NB4 (cell line): ENCODE measurements around the gene TMEM135.

Experiments used
- TF ChIP-seq, protein P1 (sequence below): IDR thresholded peaks from one replicate; pipeline ENCODE4 v1.5.1; 2012; ENCODE audit warnings: low read depth, low read length
- TF ChIP-seq, protein P2 (sequence below): IDR thresholded peaks from 2 replicates; pipeline ENCODE4 v1.6.1; 2011; ENCODE audit warnings: low read depth, low read length

GRCh38 chr11:87347854-87348253, 310.1 kb downstream of the TMEM135 start:
- TF ChIP-seq, protein P1, sequence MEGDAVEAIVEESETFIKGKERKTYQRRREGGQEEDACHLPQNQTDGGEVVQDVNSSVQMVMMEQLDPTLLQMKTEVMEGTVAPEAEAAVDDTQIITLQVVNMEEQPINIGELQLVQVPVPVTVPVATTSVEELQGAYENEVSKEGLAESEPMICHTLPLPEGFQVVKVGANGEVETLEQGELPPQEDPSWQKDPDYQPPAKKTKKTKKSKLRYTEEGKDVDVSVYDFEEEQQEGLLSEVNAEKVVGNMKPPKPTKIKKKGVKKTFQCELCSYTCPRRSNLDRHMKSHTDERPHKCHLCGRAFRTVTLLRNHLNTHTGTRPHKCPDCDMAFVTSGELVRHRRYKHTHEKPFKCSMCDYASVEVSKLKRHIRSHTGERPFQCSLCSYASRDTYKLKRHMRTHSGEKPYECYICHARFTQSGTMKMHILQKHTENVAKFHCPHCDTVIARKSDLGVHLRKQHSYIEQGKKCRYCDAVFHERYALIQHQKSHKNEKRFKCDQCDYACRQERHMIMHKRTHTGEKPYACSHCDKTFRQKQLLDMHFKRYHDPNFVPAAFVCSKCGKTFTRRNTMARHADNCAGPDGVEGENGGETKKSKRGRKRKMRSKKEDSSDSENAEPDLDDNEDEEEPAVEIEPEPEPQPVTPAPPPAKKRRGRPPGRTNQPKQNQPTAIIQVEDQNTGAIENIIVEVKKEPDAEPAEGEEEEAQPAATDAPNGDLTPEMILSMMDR: no peak
- TF ChIP-seq, protein P2, sequence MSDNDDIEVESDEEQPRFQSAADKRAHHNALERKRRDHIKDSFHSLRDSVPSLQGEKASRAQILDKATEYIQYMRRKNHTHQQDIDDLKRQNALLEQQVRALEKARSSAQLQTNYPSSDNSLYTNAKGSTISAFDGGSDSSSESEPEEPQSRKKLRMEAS: no peak
